Measurements from ENCODE around the gene PI4KB.

GRCh38 chr1:151293093-151293492, 34.1 kb downstream of the PI4KB start:
- TF ChIP-seq, protein P1, sequence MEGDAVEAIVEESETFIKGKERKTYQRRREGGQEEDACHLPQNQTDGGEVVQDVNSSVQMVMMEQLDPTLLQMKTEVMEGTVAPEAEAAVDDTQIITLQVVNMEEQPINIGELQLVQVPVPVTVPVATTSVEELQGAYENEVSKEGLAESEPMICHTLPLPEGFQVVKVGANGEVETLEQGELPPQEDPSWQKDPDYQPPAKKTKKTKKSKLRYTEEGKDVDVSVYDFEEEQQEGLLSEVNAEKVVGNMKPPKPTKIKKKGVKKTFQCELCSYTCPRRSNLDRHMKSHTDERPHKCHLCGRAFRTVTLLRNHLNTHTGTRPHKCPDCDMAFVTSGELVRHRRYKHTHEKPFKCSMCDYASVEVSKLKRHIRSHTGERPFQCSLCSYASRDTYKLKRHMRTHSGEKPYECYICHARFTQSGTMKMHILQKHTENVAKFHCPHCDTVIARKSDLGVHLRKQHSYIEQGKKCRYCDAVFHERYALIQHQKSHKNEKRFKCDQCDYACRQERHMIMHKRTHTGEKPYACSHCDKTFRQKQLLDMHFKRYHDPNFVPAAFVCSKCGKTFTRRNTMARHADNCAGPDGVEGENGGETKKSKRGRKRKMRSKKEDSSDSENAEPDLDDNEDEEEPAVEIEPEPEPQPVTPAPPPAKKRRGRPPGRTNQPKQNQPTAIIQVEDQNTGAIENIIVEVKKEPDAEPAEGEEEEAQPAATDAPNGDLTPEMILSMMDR (conservative IDR thresholded peaks at IDR 0.05; ENCODE audit: low read length), result no peak
- TF ChIP-seq EZH2phosphoT487 (IDR thresholded peaks at IDR 0.05; ENCODE audit: borderline replicate concordance), result no peak

Data from Loucy (cell line).